Measurements from ENCODE around the gene CCDC188. TPM values are rescaled to one million over a fixed set of nuclear protein-coding genes. Genes with fewer than 3 reads are reported as not detected.

The CCDC188 gene
- 6.8 TPM for total RNA-seq

- intact Hi-C loops (cut with DNase I): no loop called here
- no peak for DNase-seq (ENCODE audit: low spot score)
- ATAC-seq: no peak
Observed at GRCh38 chr22:20150381-20151275, at the start of gene CCDC188. CCDC188 (minus strand) TSS chr22:20151055; CDS start chr22:20150986, 69 bp downstream.

- ATAC-seq (no peak), DNase-seq (ENCODE audit: low spot score) (no peak)
- intact Hi-C loops (cut with DNase I): no loop called here
Observed at GRCh38 chr22:20199906-20200305, 49.1 kb upstream of the CCDC188 start.

- DNase-seq (ENCODE audit: low spot score) (no peak), ATAC-seq (no peak)
- intact Hi-C loops (cut with DNase I): no loop called here
Observed at GRCh38 chr22:20199413-20199842, 48.6 kb upstream of the CCDC188 start.

- intact Hi-C loops (cut with DNase I): no loop called here
- no peak for DNase-seq (ENCODE audit: low spot score)
- ATAC-seq: no peak
Observed at GRCh38 chr22:20198557-20199319, 47.9 kb upstream of the CCDC188 start.

- intact Hi-C loops (cut with DNase I): no loop called here
- no peak for ATAC-seq
Observed at GRCh38 chr22:20197407-20198030, 46.7 kb upstream of the CCDC188 start.

GRCh38 chr22:20196094-20196842 is 45.4 kb upstream of the CCDC188 start:
- ATAC-seq: no peak
- DNase-seq (ENCODE audit: low spot score): no peak
- intact Hi-C loops (cut with DNase I): no loop called here

More at GRCh38 chr22:20197407-20198030, 46.7 kb upstream of the CCDC188 start:
- DNase-seq (ENCODE audit: low spot score): no peak

- intact Hi-C loops (cut with DNase I): no loop called here
- DNase-seq (ENCODE audit: low spot score): no peak
- ATAC-seq: no peak
Observed at GRCh38 chr22:20194681-20195593, 44.1 kb upstream of the CCDC188 start.

- ATAC-seq (no peak), DNase-seq (ENCODE audit: low spot score) (no peak)
- intact Hi-C loops (cut with DNase I): no loop called here
Observed at GRCh38 chr22:20193761-20194494, 43.1 kb upstream of the CCDC188 start.

GRCh38 chr22:20192972-20193760 is 42.3 kb upstream of the CCDC188 start:
- intact Hi-C loops (cut with DNase I): no loop called here
- ATAC-seq (no peak), DNase-seq (ENCODE audit: low spot score) (no peak)

GRCh38 chr22:20192293-20192971 is 41.6 kb upstream of the CCDC188 start:
- DNase-seq (ENCODE audit: low spot score) (no peak), ATAC-seq (no peak)
- intact Hi-C loops (cut with DNase I): no loop called here

GRCh38 chr22:20191803-20192202 is 40.9 kb upstream of the CCDC188 start:
- ATAC-seq (no peak), DNase-seq (ENCODE audit: low spot score) (no peak)
- intact Hi-C loops (cut with DNase I): no loop called here

GRCh38 chr22:20191000-20191515 is 40.2 kb upstream of the CCDC188 start:
- ATAC-seq: no peak
- intact Hi-C loops (cut with DNase I): no loop called here
- no peak for DNase-seq (ENCODE audit: low spot score)

- intact Hi-C loops (cut with DNase I): no loop called here
Observed at GRCh38 chr22:20188567-20188877, 37.7 kb upstream of the CCDC188 start.

GRCh38 chr22:20187777-20188566 is 37.1 kb upstream of the CCDC188 start:
- no peak for ATAC-seq
- intact Hi-C loops (cut with DNase I): no loop called here

More at GRCh38 chr22:20188567-20188877, 37.7 kb upstream of the CCDC188 start:
- no peak for ATAC-seq
- no peak for DNase-seq (ENCODE audit: low spot score)

GRCh38 chr22:20186871-20187546 is 36.2 kb upstream of the CCDC188 start:
- DNase-seq (ENCODE audit: low spot score): no peak
- ATAC-seq: no peak
- intact Hi-C loops (cut with DNase I): no loop called here

More at GRCh38 chr22:20187777-20188566, 37.1 kb upstream of the CCDC188 start:
- no peak for DNase-seq (ENCODE audit: low spot score)

Measured in sciatic nerve (tissue), 2 donors.